Activated naive CD4-positive, alpha-beta T cell treated with Interleukin-2 at 50 U/mL for 16 hours (primary cell): ENCODE results near the gene LRRC74B.
"Not testable (repeated sequence)": the region's sequence is repeated elsewhere in the genome, so short reads cannot be mapped to it uniquely, and the experiment has no call there.

Experiments used
- DNase-seq: peaks from one replicate; pipeline ENCODE4 v3.0.0-alpha.2; 2020

Gene LRRC74B

DNA sequence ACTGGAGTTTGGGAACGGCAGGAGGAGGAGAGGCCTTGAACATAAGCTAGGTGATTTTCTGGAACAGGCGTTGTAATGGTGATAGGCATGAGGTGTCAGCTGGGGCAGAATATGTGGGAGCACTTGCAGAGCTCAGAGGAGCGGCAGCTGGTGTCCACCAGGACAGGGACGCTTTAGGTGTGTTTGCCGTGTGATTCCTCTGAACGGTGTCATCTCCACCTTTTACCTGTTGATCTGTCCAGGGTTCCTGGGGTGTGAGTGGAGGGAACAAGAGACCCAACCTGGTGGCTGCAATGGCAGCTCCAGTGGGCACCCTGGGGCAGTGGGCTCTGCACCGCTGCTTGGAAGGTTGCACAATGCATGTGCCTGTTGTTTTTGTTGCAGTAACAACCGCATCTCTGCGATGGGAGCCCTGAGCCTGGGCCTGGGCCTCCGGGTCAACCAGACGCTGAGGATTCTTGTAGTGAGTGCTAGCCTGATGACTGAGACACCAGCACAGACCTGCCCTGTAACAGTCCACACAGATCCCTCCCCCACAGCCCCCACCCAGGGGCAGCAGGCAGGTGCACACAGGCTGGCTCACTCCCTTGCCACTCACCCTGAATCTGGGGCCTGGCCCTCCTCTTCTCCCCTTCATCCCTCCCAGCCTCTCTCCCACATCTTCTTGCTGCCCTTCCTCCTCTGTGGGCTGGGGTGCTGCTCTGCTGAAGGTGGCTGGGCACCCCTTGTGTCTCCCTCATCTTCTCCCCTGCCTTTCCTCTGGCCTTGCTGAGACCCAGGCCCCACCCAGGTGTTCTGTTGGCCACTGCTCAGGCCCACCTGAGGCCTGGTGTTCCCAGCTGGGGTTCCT is 9.2 kb downstream of the LRRC74B start:
- DNase-seq, result no peak

DNA sequence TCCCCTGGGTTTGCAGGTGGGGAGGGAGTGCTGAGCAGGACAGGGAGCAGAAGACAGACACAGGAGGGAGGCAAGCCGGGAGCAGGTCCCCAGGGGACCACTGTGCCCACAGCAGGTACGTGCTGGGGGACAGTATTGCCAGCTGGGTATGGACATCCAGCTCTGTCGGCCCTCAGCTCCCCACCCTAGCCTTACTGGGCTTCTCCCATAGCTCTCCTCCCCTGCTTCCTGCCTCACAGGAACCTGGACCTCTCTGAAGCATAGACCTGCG is 9.8 kb downstream of the LRRC74B start:
- no peak for DNase-seq

DNA sequence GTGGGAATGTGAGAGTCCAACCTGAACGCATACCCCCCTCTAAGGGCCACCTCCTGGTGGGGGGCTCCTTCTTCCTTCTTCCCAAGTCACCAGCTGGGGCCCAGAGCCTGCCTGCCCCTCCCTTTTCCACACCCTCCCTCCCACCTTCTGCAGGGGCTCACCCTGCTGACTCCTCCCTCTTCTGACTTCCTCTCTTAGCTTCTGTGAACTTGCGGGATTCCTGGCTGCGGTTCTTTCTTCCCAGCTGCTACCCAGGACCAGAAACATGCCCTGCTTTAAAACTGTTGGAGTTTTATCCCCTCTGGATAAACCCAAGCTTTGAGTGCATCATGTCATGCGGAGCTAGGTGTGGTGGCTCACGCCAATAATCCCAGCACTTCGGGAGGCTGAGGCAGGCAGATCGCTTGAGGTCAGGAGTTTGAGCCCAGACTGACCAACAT is 10.2 kb downstream of the LRRC74B start:
- no peak for DNase-seq

DNA sequence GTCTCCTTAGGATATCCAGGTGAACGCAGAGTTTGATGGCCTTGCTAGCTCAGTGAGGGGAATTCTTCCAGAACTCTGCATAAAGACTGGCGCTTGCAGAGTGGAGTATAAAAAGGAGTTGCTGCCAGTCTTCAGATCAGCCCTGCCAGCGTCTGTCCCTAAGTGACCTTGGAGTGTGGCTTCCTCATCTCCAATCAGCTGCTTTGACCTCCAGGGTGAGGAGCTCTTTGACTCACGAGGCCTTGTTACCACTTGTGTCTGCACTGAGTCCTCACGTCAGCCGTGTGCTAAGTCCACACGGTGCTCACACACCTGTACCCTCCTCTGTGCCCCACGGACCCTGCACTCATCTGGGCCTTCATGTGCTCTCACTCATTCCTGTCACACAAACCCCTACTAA is 14.6 kb downstream of the LRRC74B start:
- DNase-seq, result not testable (repeated sequence)

DNA sequence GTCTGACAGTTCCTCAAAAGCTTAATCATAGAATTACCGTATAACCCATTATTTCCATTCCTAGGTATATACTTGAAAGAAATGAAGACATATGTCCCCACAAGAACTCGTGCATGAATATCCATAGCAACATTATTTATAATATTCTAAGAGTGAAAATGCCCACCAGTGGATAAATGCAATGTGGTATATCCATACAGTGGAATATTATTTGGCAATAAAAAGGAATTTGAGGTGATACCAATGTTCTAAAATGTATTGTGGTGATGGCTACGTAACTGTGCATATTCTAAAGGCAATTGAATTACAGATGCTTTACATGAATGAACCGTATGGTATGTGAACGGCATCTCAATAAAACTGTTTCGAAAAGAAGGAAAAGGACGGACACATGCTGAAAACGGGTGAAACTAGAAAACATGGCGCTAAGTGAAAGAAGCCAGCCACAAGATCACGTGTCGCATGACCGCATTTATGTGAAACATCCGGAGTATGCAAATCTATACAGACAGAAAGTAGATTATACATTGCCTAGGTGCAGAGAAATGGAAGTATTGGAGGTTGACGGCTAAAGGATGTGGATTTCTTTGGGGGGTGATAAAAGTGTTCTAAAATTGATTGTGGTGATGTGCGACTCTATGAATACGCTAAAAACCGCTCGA is 16.0 kb downstream of the LRRC74B start:
- DNase-seq, result not testable (repeated sequence)

DNA sequence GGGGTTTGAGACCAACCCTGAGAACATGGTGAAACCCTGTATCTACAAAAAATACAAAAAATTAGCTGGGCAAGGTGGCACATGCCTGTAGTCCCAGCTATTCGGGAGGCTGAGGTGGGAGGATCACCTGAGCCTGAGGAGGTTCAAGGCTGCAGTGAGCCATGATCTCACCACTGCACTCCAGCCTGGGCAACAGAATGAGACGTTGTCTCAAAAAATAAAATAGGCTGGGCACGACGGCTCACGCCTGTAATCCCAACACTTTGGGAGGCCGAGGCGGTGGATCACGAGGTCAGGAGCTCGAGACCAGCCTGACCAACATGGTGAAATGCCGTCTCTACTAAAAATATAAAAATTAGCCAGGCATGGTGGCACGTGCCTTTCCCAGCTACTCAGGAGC is 18.7 kb downstream of the LRRC74B start:
- DNase-seq, result not testable (repeated sequence)

DNA sequence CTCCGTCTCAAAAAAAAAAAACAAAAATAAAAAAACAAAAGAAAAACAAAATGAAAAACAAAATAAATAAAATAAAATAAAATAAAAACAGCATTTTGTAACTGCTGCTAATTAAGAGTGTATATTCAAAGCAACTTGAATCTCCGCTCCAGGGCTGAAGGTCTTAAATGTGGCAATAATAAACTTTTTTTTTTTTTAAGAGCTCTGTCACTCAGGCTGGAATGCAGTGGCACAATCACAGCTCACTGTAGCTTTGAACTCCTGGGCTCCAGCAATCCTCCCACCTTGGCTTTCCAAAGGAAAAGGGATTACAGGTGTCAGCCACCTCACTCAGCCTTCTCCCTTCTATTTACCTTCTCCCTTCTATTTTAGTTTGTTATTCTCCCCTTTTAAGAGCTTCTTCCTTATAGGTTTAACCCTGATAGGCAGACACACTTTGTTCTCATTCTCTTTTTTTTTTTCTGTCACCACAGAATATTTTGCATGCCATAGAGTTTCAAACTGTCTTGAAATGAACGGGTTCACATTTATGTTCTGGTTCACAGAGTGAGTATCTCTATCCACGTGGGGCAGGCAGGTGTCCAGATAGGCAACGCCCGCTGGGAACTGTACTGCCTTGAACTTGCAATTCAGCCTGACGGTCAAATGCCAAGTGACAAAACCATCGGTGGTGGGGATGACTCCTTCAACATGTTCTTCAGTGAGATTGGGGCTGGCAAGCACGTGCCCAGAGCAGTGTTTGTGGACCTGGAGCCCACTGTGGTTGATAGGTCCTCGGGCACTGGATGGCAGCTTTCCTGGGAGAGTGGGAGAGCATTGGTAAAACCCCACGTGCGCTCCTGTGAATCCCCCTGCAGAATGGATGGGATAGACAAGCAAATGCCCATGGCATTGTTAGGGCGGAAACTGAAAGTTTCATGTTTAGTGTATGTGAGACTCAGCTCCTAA is 19.4 kb downstream of the LRRC74B start:
- no peak for DNase-seq

DNA sequence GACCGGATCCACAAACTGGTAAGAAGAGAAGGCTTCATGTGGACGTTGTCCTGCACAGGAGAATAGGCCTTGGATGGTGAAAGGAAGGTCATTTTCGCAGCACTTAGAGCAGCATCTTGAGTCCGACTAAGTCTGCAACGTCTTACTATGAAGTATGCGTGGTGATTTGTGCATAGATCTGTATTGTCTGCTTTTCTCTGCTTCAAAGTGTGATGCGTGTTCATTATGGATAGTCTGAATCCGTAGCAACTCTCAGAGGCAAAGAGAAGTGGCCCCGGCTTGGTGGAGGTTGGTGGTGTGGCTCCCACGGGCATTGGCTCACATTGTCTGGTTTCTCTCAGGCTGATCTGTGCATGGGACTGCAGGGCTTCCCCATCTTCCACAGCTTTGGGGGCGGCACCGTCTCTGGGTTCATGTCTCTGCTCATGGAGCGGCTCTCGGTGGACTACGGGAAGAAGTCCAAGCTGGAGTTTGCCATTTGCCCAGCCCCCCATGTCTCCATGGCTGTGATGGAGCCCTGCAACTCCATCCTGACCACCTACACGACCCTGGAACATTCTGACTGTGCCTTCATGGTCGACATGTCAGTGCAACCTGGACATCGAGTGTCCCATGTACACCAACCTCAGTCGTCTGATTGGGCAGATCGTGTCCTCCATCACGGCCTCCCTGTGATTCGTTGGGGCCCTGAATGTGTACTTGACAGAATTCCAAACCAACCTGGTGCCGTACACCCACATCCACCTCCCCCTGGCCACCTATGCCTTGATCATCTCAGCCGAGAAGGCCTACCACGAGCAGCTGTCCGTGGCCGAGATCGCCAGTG is 21.5 kb downstream of the LRRC74B start:
- DNase-seq, result no peak

DNA sequence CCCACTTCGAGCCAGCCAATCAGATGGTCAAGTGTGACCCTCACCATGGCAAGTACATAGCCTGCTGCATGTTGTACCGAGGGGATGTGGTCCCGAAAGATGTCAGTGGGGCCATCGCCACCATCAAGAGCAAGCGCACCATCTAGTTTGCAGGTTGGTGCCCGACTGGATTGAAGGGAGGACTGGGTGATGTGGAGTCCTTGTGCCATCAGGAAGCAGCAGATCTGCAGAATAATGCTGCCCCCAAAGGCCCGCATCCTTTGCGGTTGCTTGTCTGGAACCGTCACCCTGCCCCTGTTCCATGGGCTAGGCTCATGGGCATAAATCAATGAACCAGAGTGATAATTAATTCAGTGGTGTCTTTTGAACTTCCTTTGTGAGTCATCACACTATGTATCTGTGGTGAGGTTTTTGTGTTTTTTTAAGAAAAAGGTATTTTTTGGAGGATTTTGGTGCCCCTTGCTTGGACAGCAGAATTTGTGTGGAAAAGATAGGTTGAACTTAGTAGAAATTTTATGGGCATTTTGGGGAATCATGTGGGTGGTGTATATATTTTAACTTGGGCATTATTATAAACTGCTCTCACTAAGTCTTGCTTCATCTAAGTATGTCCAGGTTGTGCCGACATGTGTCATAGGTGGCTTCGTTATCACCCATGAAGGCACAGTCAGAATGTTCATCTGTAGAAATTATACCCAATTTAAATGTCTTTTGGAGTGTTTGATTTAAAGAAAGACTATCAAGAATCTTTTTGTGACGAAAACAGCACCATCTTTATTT is 22.3 kb downstream of the LRRC74B start:
- no peak for DNase-seq

DNA sequence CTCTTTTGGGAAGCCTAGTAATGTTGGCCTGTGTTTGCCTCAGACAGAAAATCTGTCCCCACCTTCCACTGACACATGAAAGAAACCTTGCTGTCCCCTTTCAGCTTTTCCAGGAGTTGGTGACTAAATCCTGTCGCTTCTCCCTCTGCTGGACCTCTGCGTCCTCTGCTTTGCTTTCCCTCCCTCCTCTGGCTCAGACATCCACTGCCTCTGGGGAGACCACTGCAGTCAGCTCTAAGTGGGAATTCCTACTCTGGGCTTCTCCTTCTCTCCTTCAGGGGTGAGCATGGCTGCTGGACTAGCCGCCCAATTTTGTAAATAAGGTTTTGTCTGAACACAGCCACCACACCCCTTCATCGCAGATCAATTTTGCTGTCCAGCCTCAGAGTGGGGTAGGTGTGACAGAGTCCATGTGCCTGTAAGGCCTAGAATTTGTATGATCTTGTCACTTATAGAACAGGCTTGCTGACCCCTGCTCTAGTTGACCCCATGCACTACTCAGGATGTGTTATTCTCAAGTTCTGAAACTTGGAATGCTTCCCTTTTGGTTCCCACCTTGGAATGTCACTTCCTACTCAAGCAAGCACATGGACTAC is 23.0 kb downstream of the LRRC74B start:
- DNase-seq, result no peak

DNA sequence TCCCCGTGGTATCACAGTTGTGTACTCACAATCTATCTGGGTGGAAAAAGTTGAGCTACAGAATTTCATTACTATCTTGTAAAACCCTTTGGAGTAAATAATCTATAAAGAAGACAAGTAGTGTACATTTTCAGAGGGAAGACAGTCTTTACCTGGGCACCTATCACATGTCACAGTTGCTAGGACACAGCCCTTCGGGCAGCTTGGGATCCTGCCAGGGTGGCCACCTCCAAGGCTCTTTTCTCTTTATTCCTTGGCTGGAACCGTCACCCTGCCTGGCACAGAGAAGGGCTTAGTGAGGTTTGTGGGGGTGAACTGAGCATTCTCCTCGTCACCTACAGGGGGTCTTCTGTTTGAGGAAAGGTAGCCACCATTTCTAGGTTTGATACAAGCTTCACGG is 23.6 kb downstream of the LRRC74B start:
- DNase-seq, result no peak

DNA sequence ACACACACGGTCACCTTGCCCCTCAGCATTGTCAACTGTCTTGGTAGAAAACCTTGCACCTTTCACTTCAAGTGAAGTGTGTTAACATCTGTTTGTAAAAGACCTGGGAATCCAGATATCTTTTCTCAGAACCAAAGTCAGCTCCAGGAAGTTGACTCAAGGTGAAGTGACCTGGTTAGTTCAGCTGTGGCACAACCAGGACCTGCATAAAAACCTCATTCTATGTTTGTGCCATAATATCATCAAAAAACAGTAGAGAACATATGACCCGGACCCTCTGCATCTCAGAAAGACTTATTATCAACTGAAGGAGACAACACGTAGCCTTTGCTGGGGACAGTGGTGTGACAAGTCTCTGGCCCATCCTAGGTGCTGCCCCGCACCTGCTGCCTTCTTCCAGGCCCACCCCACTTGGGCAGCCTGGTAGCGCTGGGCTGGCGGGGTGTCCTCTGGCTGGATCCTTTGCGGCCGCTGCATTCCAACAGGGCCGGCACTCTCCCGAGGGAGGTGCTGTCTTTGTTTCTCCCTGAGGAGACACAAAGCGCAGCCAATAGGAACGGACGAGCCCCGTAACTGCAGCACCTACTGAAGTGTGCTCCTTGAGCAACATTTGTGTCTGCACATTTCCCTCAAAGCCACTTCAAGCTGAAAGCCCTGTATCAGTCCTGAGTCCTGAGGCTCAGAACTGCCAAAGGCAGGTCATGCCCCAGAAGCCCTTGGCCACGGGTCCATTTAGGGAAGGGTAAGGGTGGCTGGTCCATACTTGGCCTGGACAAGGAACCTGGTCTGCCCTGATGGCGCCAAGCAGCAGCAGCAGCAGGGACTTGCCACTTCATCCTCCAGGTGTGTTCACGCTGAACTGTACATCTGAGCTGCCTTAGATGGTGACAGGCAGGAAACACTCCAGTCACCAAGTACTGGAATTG is 25.2 kb downstream of the LRRC74B start:
- DNase-seq, result no peak

DNA sequence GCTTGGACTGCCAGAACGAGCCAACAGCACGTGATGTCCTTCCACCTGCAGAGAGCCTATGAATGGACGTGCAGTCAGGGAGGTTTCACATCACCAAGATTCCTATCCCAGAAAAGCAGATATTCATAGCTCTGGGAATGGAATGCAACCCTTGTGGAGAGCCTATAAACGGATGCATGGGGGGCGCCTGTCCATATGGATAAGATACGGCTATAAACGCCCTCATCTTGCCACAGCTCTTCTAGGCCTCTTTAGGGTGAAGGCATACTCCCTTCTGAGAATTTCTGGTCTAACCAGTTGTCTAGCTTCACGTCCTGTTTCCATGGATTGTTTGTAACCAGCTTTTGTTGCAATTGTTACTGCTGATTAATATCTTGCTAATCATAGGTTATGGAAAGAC is 26.1 kb downstream of the LRRC74B start:
- DNase-seq, result not testable (repeated sequence)

DNA sequence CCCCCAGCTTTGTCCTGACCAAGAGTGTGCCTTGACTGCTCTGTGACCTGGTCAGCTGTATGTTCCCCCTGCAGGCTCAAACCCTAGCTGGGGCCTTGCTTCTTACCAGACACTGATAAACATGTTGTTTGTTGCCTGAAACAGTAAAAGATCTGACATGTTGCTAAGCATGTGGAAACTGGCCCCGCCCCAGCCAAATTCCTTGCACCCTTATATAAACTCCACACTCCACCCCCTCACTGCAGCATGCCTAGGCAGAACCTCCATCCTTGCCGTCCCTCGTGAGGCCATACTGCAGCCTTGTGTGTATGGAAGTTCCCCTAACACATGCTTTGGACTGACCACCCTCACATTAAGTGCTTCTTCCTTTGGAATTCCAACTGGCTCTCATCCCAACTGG is 27.3 kb downstream of the LRRC74B start:
- no peak for DNase-seq

DNA sequence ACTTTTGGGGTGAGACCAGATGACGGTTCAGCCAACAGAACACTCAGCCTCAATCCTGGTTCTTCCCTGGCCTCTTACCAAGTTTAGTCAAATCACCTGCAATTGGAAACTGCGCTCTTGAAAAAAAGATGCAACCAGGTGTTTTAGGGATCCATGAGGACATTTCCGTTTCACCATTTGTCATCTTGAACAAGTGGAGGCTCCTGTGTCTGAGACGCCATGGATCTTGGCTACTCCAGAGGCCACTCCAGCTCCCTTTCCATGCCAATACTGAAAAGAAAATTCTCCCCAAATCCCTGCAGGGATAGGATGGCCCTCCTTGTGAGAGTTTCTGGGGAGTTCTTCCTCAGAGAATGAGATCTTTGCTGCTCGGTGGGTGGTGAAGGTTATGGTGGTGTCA is 27.7 kb downstream of the LRRC74B start:
- DNase-seq, result no peak

DNA sequence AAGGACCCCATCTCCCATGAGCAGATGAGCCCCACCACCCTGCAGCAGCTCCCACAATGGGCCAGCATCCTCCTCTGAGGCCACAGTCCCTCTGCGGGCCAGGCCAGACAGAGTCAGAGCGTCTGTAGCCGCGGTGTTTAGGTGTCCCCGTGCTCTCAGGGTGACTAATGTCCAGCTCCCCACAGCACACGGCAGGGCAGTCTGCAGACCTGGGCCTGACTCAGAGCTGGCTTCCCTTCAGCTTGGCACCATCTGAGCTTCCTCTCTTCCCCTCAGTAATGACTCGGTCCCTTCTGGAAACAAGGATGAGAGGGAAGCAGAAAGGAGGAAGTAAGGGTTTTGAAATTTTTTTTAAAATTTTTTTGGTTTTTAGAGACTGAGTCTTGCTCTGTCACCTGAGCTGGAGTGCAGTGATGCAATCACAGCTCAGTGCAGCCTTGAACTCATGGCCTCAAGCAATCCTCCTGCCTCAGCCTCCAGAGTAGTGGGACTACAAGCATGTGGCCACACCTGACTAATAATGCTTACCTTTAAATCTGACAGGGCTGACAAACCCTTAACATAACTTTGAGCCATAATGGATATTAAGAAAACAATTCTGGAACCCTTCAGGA is 28.5 kb downstream of the LRRC74B start:
- DNase-seq, result no peak

DNA sequence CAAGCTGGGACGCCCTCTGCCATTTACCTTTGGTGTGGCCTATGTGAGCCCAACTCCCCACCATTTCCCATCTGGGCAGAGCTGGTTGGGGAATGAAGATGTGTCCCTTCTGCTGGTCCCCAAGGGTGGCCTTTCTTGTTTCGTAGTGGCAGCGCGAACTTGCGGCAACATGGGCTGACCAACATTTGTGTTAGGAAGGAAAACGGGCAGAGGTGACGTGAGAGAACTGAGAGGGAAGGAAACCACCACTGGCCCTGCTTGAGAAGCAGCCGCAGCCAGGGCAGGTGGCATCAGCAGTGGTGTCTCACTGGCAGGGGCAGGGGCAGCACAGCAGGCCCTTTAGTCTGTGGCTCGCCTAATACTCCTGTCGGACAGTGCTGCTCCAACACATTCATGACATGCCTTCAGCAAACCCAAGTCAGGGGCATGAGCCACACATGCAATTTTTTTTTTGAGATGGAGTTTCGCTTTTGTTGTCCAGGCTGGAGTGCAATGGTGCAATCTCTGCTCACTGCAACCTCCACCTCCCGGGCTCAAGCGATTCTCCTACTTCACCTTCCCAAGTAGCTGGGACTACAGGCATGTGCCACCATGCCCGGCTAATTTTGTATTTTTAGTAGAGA is 29.9 kb downstream of the LRRC74B start:
- no peak for DNase-seq

DNA sequence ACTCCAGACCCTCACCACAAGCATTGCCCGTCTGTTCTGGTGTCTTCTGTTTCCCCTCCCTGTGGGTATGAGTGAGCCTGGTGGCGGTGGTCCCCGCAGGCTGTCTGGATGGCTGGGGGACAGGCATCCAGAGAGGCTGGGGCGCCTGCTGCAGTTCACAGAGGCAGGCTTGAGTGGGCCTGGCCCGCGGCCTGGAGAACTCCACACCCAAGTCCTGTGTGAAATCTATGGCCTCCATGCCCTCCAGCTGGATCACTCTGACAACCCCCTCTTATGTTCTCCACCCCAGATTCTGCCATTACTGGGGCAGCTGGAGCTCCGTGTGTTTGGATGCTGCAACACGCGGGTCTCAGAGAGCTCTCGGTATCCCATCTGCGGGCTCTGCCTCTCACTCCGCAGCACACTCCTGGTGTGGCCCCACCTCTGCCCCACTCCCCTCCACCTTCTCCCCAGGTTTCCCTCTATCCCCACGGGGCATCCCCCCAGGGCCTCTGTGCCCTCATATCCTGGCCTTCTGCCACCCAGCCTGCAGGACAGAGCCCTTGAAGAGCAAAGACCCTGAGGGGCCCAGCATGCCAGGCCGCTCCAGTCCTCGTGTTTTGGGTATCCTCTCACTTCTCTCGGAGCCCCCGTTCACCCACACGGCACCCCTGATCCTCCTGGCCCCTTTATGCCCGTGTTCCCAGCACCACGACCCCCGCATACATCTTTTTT is 31.3 kb downstream of the LRRC74B start:
- no peak for DNase-seq
